Fibroblast of mammary gland (primary cell): ENCODE measurements around the gene MUC4.
"Not testable (repeated sequence)": the region's sequence is repeated elsewhere in the genome, so short reads cannot be mapped to it uniquely, and the experiment has no call there.

Experiments used
- DNase-seq: peaks from one replicate; pipeline ENCODE4 v3.0.0-alpha.2; 2010; ENCODE audit warnings: low read depth
- H3K4me3 ChIP-seq: 2 replicates; pipeline ENCODE4 v1.5.1; 2011; ENCODE audit warnings: low read depth, mild to moderate bottlenecking, low read length, moderate library complexity; ENCODE audit not compliant: control insufficient read depth
- CTCF ChIP-seq: conservative IDR thresholded peaks from 2 replicates; pipeline ENCODE4 v1.5.1; 2011; ENCODE audit warnings: low read depth, low read length, inconsistent platforms; ENCODE audit not compliant: control insufficient read depth, insufficient read depth

The MUC4 gene

GRCh38 chr3:195802795-195803194, 8.9 kb downstream of the MUC4 start:
- TF ChIP-seq CTCF = no peak
- no peak overlapping the region for H3K4me3 ChIP-seq
- DNase-seq = no peak

GRCh38 chr3:195802261-195802701, 9.4 kb downstream of the MUC4 start:
- DNase-seq = no peak
- no peak overlapping the region for H3K4me3 ChIP-seq
- no peak for TF ChIP-seq CTCF

GRCh38 chr3:195801251-195802183, 10.2 kb downstream of the MUC4 start:
- no peak for DNase-seq
- TF ChIP-seq CTCF = no peak
- H3K4me3 ChIP-seq = no peak overlapping the region

GRCh38 chr3:195800240-195800639, 11.5 kb downstream of the MUC4 start:
- H3K4me3 ChIP-seq = no peak overlapping the region
- TF ChIP-seq CTCF = no peak
- DNase-seq = no peak

GRCh38 chr3:195796795-195797194, 14.9 kb downstream of the MUC4 start:
- no peak for TF ChIP-seq CTCF
- DNase-seq = no peak
- no peak overlapping the region for H3K4me3 ChIP-seq

GRCh38 chr3:195794708-195795107, 17.0 kb downstream of the MUC4 start:
- no peak overlapping the region for H3K4me3 ChIP-seq
- no peak for TF ChIP-seq CTCF
- no peak for DNase-seq

- DNase-seq = not testable (repeated sequence)
Observed at GRCh38 chr3:195792621-195793020, 19.1 kb downstream of the MUC4 start.

More at GRCh38 chr3:195792621-195793020, 19.1 kb downstream of the MUC4 start:
- not testable (repeated sequence) for H3K4me3 ChIP-seq
